ENCODE results near the gene UVSSA.
"Not testable (repeated sequence)": the region's sequence is repeated elsewhere in the genome, so short reads cannot be mapped to it uniquely, and the experiment has no call there.

UVSSA gene

GRCh38 chr4:1321946-1322650, 24.9 kb upstream of the UVSSA start:
- no peak for DNase-seq (ENCODE audit: low read depth, low spot score)
- no peak overlapping the region for H3K4me3 ChIP-seq (ENCODE audit: low read depth, low read length)
- POLR2A ChIA-PET: no interaction called here
- TF ChIP-seq CTCF (IDR thresholded peaks at IDR 0.05; ENCODE audit: insufficient read depth, low read length, missing control alignments): no peak
- CTCF ChIA-PET: interaction anchor here (0.6 to 1.4 kb wide), 3 partner anchors 8 to 23 kb away, joined by 3 to 6 read pairs (median 3); no protein-coding TSS in a partner anchor

GRCh38 chr4:1323280-1323634, 23.8 kb upstream of the UVSSA start:
- ChIA-PET CTCF (interaction anchor here (1.2 to 1.4 kb wide), 2 partner anchors 9 to 11 kb away, joined by 3 to 6 read pairs; no protein-coding TSS in a partner anchor), POLR2A (no interaction called here)
- DNase-seq (ENCODE audit: low read depth, low spot score): no peak
- no peak for TF ChIP-seq CTCF (IDR thresholded peaks at IDR 0.05; ENCODE audit: insufficient read depth, low read length, missing control alignments)
- H3K4me3 ChIP-seq (ENCODE audit: low read depth, low read length): no peak overlapping the region

- H3K4me3 ChIP-seq (ENCODE audit: low read depth, low read length): no peak overlapping the region
- no peak for TF ChIP-seq CTCF (IDR thresholded peaks at IDR 0.05; ENCODE audit: insufficient read depth, low read length, missing control alignments)
- ChIA-PET CTCF (interaction anchor here (1.2 to 1.4 kb wide), 2 partner anchors 9 to 11 kb away, joined by 3 to 6 read pairs; no protein-coding TSS in a partner anchor), POLR2A (no interaction called here)
- DNase-seq (ENCODE audit: low read depth, low spot score): peak; percentile 80
These were observed 23.2 kb upstream of the UVSSA start for GRCh38 chr4:1323635-1324442.

GRCh38 chr4:1324443-1325175, 22.4 kb upstream of the UVSSA start:
- CTCF ChIA-PET; DNase-seq (ENCODE audit: low read depth, low spot score); POLR2A ChIA-PET; H3K4me3 ChIP-seq (ENCODE audit: low read depth, low read length): not testable (repeated sequence)

GRCh38 chr4:1325176-1325480, 21.9 kb upstream of the UVSSA start:
- DNase-seq (ENCODE audit: low read depth, low spot score): no peak
- CTCF ChIA-PET: no interaction called here
- POLR2A ChIA-PET: no interaction called here
- TF ChIP-seq CTCF (IDR thresholded peaks at IDR 0.05; ENCODE audit: insufficient read depth, low read length, missing control alignments): no peak
- no peak overlapping the region for H3K4me3 ChIP-seq (ENCODE audit: low read depth, low read length)

- POLR2A ChIA-PET: no interaction called here
- CTCF ChIA-PET: no interaction called here
- no peak for TF ChIP-seq CTCF (IDR thresholded peaks at IDR 0.05; ENCODE audit: insufficient read depth, low read length, missing control alignments)
- H3K4me3 ChIP-seq (ENCODE audit: low read depth, low read length): no peak overlapping the region
- no peak for DNase-seq (ENCODE audit: low read depth, low spot score)
These were observed 21.1 kb upstream of the UVSSA start for GRCh38 chr4:1325681-1326635.
